Right ventricle myocardium superior (tissue), 1 donor: ENCODE results near the gene HINT2. TPM values are rescaled to one million over a fixed set of nuclear protein-coding genes. Genes with fewer than 3 reads are reported as not detected.

Source experiments
- ATAC-seq: fragments of 200-7000 bp; cut with Tn5 transposase; one replicate; pipeline ENCODE4 v1.9.1; 2020; ENCODE audit warnings: mild to moderate bottlenecking; ENCODE audit not compliant: poor library complexity
- DNase-seq: peaks from one replicate; pipeline ENCODE4 v3.0.0-alpha.2; 2020
- intact Hi-C: fragments of 100-400 bp; cut with DNase I; formaldehyde crosslinking; loops from one replicate; pipeline ENCODE4 v1.11.2; 2022
- total RNA-seq: library from RNA; stranded (reverse); fragmentation: NEBNext Ultra II Directional; extraction: Animal tissue kit (Norgen Biotek cat#: 25700); gene quantifications from one replicate; pipeline ENCODE4 v1.2.1, GENCODE V29; 2021
- donor health status: DM: no; HTN: yes; CAD: no; lungs with severe emphysema.

HINT2 gene
- total RNA-seq, 1 donor from 2014 or later, result 82.9 TPM

- no peak for ATAC-seq
- no peak for DNase-seq
- intact Hi-C loops, result no loop called here
Measured at GRCh38 chr9:35816708-35817107, 1.9 kb upstream of the HINT2 start.

GRCh38 chr9:35814106-35814840 lies 569 bp downstream of the HINT2 start:
- ATAC-seq (peak; percentile 66), DNase-seq (peak; percentile 85)
- intact Hi-C loops, result no loop called here

- DNase-seq (no peak), ATAC-seq (no peak)
- intact Hi-C loops, result no loop called here
Measured at GRCh38 chr9:35813434-35814105, 1.3 kb downstream of the HINT2 start.

- intact Hi-C loops, result no loop called here
- peak; percentile 77 for ATAC-seq
- DNase-seq, result peak; percentile 97
Measured at GRCh38 chr9:35812025-35812602, 2.7 kb downstream of the HINT2 start, which contains the start of gene SPAG8. SPAG8 (minus strand) TSS chr9:35812262; CDS start chr9:35812147, 115 bp downstream.

- intact Hi-C loops, result no loop called here
- peak; percentile 59 for DNase-seq
- peak; percentile 3 for ATAC-seq
Measured at GRCh38 chr9:35811381-35812024, 3.3 kb downstream of the HINT2 start.

GRCh38 chr9:35810122-35810521 lies 4.7 kb downstream of the HINT2 start:
- intact Hi-C loops, result no loop called here
- no peak for ATAC-seq
- no peak for DNase-seq

GRCh38 chr9:35808433-35808832 lies 6.4 kb downstream of the HINT2 start:
- intact Hi-C loops, result no loop called here
- DNase-seq (no peak), ATAC-seq (no peak)

GRCh38 chr9:35806101-35806500 lies 8.7 kb downstream of the HINT2 start:
- intact Hi-C loops, result no loop called here
- no peak for ATAC-seq
- DNase-seq, result no peak

GRCh38 chr9:35801328-35802128 lies 13.3 kb downstream of the HINT2 start:
- no peak for ATAC-seq
- intact Hi-C loops, result no loop called here
- no peak for DNase-seq

- intact Hi-C loops, result no loop called here
- DNase-seq (no peak), ATAC-seq (no peak)
Measured at GRCh38 chr9:35800530-35800929, 14.3 kb downstream of the HINT2 start.

- ATAC-seq, result no peak
- intact Hi-C loops, result loop anchor here (10.0 kb wide), 1 partner anchor 226 kb away; no protein-coding TSS in a partner anchor
- DNase-seq, result no peak
Measured at GRCh38 chr9:35798658-35799374, 16.0 kb downstream of the HINT2 start.

- DNase-seq (no peak), ATAC-seq (no peak)
- intact Hi-C loops, result loop anchor here (10.0 kb wide), 1 partner anchor 227 kb away; no protein-coding TSS in a partner anchor
Measured at GRCh38 chr9:35797311-35798109, 17.3 kb downstream of the HINT2 start.

GRCh38 chr9:35795695-35796094 lies 19.1 kb downstream of the HINT2 start:
- ATAC-seq (no peak), DNase-seq (no peak)
- intact Hi-C loops, result loop anchor here (10.0 kb wide), 1 partner anchor 229 kb away; no protein-coding TSS in a partner anchor

- DNase-seq (no peak), ATAC-seq (no peak)
- intact Hi-C loops, result loop anchor here (5.0 to 10.0 kb wide), 2 partner anchors 34 to 231 kb away; partner anchors contain the start of genes FAM221B and TMEM8B
Measured at GRCh38 chr9:35793461-35793860, 21.4 kb downstream of the HINT2 start.

- intact Hi-C loops, result loop anchor here (5.0 to 10.0 kb wide), 2 partner anchors 34 to 232 kb away; partner anchors contain the start of genes FAM221B and TMEM8B
- DNase-seq, result no peak
- no peak for ATAC-seq
Measured at GRCh38 chr9:35792826-35793225, 22.0 kb downstream of the HINT2 start.

- intact Hi-C loops, result loop anchor here (5.0 to 10.0 kb wide), 2 partner anchors 35 to 233 kb away; partner anchors contain the start of genes FAM221B and TMEM8B
- DNase-seq, result no peak
- ATAC-seq, result no peak
Measured at GRCh38 chr9:35792024-35792813, 22.6 kb downstream of the HINT2 start.
